Measurements from ENCODE around the gene THSD4. TPM values are rescaled to one million over a fixed set of nuclear protein-coding genes. Genes with fewer than 3 reads are reported as not detected.

The THSD4 gene
- polyA plus RNA-seq, 2 of the 4 experiments (the other 2 are of a cell fraction): 15.8 to 40.7 TPM

DNA sequence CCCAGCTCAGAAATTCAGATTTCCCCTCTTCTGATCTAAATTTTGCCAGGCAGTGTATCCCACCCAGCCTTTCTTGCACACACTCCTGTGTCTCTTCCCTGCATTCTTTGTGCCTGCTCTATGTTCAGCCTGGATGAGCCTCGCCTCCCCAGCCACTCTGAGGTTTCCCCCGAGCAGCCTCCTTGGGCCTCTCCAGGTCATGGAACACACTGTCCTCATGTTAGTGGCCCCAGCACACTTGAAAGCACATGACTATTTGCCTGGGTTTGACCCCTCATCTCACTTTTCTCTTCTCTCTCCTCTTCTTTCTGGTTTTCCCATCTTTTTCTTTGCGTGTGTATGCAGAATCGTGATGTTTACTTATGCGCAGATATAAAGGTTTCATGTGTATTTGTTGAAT, 3.1 kb downstream of the THSD4 start:
- no peak for TF ChIP-seq ZNF302 (CRISPR knock-in tag; IDR thresholded peaks at IDR 0.05)
- TF ChIP-seq, protein P1, sequence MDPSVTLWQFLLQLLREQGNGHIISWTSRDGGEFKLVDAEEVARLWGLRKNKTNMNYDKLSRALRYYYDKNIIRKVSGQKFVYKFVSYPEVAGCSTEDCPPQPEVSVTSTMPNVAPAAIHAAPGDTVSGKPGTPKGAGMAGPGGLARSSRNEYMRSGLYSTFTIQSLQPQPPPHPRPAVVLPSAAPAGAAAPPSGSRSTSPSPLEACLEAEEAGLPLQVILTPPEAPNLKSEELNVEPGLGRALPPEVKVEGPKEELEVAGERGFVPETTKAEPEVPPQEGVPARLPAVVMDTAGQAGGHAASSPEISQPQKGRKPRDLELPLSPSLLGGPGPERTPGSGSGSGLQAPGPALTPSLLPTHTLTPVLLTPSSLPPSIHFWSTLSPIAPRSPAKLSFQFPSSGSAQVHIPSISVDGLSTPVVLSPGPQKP (IDR thresholded peaks at IDR 0.05; ENCODE audit: low read depth, low read length): no peak
- TF ChIP-seq, protein P2, sequence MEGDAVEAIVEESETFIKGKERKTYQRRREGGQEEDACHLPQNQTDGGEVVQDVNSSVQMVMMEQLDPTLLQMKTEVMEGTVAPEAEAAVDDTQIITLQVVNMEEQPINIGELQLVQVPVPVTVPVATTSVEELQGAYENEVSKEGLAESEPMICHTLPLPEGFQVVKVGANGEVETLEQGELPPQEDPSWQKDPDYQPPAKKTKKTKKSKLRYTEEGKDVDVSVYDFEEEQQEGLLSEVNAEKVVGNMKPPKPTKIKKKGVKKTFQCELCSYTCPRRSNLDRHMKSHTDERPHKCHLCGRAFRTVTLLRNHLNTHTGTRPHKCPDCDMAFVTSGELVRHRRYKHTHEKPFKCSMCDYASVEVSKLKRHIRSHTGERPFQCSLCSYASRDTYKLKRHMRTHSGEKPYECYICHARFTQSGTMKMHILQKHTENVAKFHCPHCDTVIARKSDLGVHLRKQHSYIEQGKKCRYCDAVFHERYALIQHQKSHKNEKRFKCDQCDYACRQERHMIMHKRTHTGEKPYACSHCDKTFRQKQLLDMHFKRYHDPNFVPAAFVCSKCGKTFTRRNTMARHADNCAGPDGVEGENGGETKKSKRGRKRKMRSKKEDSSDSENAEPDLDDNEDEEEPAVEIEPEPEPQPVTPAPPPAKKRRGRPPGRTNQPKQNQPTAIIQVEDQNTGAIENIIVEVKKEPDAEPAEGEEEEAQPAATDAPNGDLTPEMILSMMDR (IDR thresholded peaks at IDR 0.05): no peak
- no peak for TF ChIP-seq NPAS2 (CRISPR knock-in tag; IDR thresholded peaks at IDR 0.05; ENCODE audit: borderline replicate concordance)
- TF ChIP-seq MYC (IDR thresholded peaks at IDR 0.05; ENCODE audit: borderline replicate concordance, low read length): no peak
- no peak for TF ChIP-seq HOXB5 (CRISPR knock-in tag; IDR thresholded peaks at IDR 0.05)
- TF ChIP-seq TP53 (CRISPR knock-in tag; IDR thresholded peaks at IDR 0.05): no peak
- TF ChIP-seq, protein P3, sequence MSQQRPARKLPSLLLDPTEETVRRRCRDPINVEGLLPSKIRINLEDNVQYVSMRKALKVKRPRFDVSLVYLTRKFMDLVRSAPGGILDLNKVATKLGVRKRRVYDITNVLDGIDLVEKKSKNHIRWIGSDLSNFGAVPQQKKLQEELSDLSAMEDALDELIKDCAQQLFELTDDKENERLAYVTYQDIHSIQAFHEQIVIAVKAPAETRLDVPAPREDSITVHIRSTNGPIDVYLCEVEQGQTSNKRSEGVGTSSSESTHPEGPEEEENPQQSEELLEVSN (IDR thresholded peaks at IDR 0.05; ENCODE audit: borderline replicate concordance, low read depth): no peak
- DNase-seq (ENCODE audit: low read depth in 1 of 2, low spot score in 1 of 2) (no peak), FAIRE-seq (no peak), ATAC-seq (no peak)
- H3K4me2 ChIP-seq: peak overlapping the region; percentile 83; the same call in 2 of the 3 replicates
- no peaks in the 10 kb centered on the region for H3K9me3 ChIP-seq
- no peak overlapping the region for H3K4me3 ChIP-seq
- peak overlapping the region; percentile 93 to 94; a peak in 4 of 6 replicates for H3K27ac ChIP-seq
- CTCF ChIA-PET: interaction anchor here (0.7 to 8.1 kb wide), 7 partner anchors 10 to 612 kb away, joined by 3 to 52 read pairs (median 3); partner anchors contain the start of genes LRRC49 and THAP10
- 94% methylated on average over 5 of the region's 5 CpGs for WGBS (ENCODE audit: missing lambda C conversion rate)
- peaks cover 54% of the 10 kb centered on the region for H3K4me1 ChIP-seq
- POLR2A ChIA-PET: no interaction called here

GRCh38 chr15:71118881-71119632, 3.8 kb downstream of the THSD4 start:
- FAIRE-seq: no peak
- CTCF ChIA-PET: interaction anchor here (0.7 to 8.1 kb wide), 7 partner anchors 11 to 612 kb away, joined by 3 to 52 read pairs (median 3); partner anchors contain the start of genes LRRC49 and THAP10

More at GRCh38 chr15:71118881-71119632, 3.8 kb downstream of the THSD4 start:
- TF ChIP-seq ATOH8 (CRISPR knock-in tag; IDR thresholded peaks at IDR 0.05; ENCODE audit: low read depth) (no peak), RNF2 (IDR thresholded peaks at IDR 0.05; ENCODE audit: borderline replicate concordance, low read depth) (no peak), JUN (IDR thresholded peaks at IDR 0.05) (no peak), HES2 (IDR thresholded peaks at IDR 0.05) (no peak), NFE2L2 (conservative IDR thresholded peaks at IDR 0.05; ENCODE audit: low read length) (no peak), SMC3 (IDR thresholded peaks at IDR 0.05) (no peak), HDAC2 (IDR thresholded peaks at IDR 0.05) (no peak), USF2 (IDR thresholded peaks at IDR 0.05) (no peak), MAZ (IDR thresholded peaks at IDR 0.05; ENCODE audit: borderline replicate concordance, low read depth, low read length) (no peak), PHF8 (IDR thresholded peaks at IDR 0.05; ENCODE audit: borderline replicate concordance, low read depth) (no peak), ZC3H11A (IDR thresholded peaks at IDR 0.05) (no peak), RAD21 (conservative IDR thresholded peaks at IDR 0.05 in 1 of 2, IDR thresholded peaks at IDR 0.05 in 1 of 2) (no peak), KDM1A (IDR thresholded peaks at IDR 0.05; ENCODE audit: low read depth) (no peak), SREBF2 (IDR thresholded peaks at IDR 0.05) (no peak), POLR2AphosphoS2 (conservative IDR thresholded peaks at IDR 0.05; ENCODE audit: low read length) (no peak), JUNB (IDR thresholded peaks at IDR 0.05) (no peak), CHD2 (IDR thresholded peaks at IDR 0.05; ENCODE audit: low read length, partially characterized antibody) (no peak)
- TF ChIP-seq, protein P2 (IDR thresholded peaks at IDR 0.05): no peak
- Histone ChIP-seq H3K4me2 (no peak overlapping the region; the same call in 2 of the 3 replicates), H3K9me3 (no peaks in the 10 kb centered on the region), H3K27ac (peak overlapping the region; percentile 25 to 93; a peak in 4 of 6 replicates), H3K4me1 (peaks cover 50% of the 10 kb centered on the region), H3K4me3 (no peak overlapping the region)
- WGBS (ENCODE audit: missing lambda C conversion rate): 92% methylated on average over 11 of the region's 11 CpGs
- ATAC-seq (no peak), DNase-seq (ENCODE audit: low read depth in 1 of 2, low spot score in 1 of 2) (no peak)
- POLR2A ChIA-PET: no interaction called here

Data from A549 (cell line).